ENCODE data around the gene NPHP4. TPM values are rescaled to one million over a fixed set of nuclear protein-coding genes. Genes with fewer than 3 reads are reported as not detected.

The NPHP4 gene
- total RNA-seq, 4 donors from 2014 or later, result 13.7 to 29.3 (median 18.6) TPM

GRCh38 chr1:5831600-5832335 lies 160.5 kb downstream of the NPHP4 start:
- DNase-seq (ENCODE audit: low spot score), result no peak
- TF ChIP-seq CTCF (IDR thresholded peaks at IDR 0.05), result no peak
- ATAC-seq (ENCODE audit: low FRiP score), result no peak

GRCh38 chr1:5830771-5831599 lies 161.2 kb downstream of the NPHP4 start:
- ATAC-seq (ENCODE audit: low FRiP score), result no peak
- TF ChIP-seq CTCF (IDR thresholded peaks at IDR 0.05), result no peak
- no peak for DNase-seq (ENCODE audit: low spot score)

- DNase-seq (ENCODE audit: low spot score) (no peak), ATAC-seq (ENCODE audit: low FRiP score) (no peak)
- no peak for TF ChIP-seq CTCF (IDR thresholded peaks at IDR 0.05)
These were observed 162.8 kb downstream of the NPHP4 start for GRCh38 chr1:5829414-5829813.

- DNase-seq (ENCODE audit: low spot score) (no peak), ATAC-seq (ENCODE audit: low FRiP score) (no peak)
- TF ChIP-seq CTCF (IDR thresholded peaks at IDR 0.05), result no peak
These were observed 163.8 kb downstream of the NPHP4 start for GRCh38 chr1:5828308-5828935.

- DNase-seq (ENCODE audit: low spot score), result no peak
- TF ChIP-seq CTCF (IDR thresholded peaks at IDR 0.05), result no peak
- ATAC-seq (ENCODE audit: low FRiP score), result no peak
These were observed 164.7 kb downstream of the NPHP4 start for GRCh38 chr1:5827516-5827915.

- no peak for ATAC-seq (ENCODE audit: low FRiP score)
These were observed 165.6 kb downstream of the NPHP4 start for GRCh38 chr1:5826601-5827000.

More at GRCh38 chr1:5826601-5827000, 165.6 kb downstream of the NPHP4 start:
- no peak for TF ChIP-seq CTCF (IDR thresholded peaks at IDR 0.05)
- DNase-seq (ENCODE audit: low spot score), result no peak

Data from omental fat pad (tissue), 4 donors.